HG02588 (cell line): ENCODE data around the gene ADCK1.
"Not testable (repeated sequence)": the region's sequence is repeated elsewhere in the genome, so short reads cannot be mapped to it uniquely, and the experiment has no call there.

Source experiments
- ATAC-seq: cut with Tn5 transposase; IDR thresholded peaks from one replicate; pipeline ENCODE4 v1.9.1; 2021; ENCODE audit warnings: mild to moderate bottlenecking, moderate library complexity; ENCODE audit not compliant: unreplicated experiment

The ADCK1 gene

GRCh38 chr14:77864085-77864484 is 64.2 kb downstream of the ADCK1 start:
- ATAC-seq = no peak

GRCh38 chr14:77864580-77864979 is 64.7 kb downstream of the ADCK1 start:
- ATAC-seq = no peak

DNA sequence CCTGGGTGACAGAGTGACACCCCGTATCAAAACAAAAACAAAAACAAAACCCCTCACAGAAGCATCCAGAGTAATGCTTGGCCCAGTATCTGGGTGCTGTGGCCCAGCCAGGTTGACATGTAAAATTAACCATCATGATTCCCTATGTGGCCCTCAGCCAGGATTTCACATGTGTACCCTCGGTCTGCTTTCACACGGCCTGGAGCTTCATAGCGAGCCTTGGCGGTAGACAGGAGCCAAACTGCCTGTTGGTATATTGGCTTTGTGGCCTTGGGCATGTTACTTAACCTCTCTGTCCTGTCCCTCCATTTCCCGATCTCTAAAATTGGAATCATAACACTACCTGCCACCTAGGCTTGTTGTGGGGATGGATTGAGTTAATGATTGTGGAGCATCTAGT is 65.5 kb downstream of the ADCK1 start:
- ATAC-seq = no peak

GRCh38 chr14:77866932-77867331 is 67.0 kb downstream of the ADCK1 start:
- ATAC-seq = no peak

DNA sequence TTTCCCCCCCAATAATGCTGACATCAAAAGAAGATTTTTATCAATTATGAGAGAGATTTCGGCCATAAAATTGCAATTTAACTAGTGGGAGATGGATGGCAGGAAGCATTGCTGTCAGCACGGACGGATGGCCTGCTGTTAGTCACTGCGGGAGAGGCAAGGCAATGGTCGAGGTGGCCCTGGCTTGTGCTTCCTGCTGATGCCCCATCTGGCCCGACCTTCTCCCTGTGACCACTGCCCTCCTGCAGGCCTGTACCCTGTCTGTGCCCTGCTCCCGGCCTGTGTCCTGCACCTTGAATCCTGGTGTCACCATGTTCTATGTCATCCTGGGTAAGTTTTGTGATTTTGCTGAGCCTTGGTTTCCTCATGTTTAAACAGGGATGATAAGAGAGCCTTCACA is 67.6 kb downstream of the ADCK1 start:
- no peak for ATAC-seq

DNA sequence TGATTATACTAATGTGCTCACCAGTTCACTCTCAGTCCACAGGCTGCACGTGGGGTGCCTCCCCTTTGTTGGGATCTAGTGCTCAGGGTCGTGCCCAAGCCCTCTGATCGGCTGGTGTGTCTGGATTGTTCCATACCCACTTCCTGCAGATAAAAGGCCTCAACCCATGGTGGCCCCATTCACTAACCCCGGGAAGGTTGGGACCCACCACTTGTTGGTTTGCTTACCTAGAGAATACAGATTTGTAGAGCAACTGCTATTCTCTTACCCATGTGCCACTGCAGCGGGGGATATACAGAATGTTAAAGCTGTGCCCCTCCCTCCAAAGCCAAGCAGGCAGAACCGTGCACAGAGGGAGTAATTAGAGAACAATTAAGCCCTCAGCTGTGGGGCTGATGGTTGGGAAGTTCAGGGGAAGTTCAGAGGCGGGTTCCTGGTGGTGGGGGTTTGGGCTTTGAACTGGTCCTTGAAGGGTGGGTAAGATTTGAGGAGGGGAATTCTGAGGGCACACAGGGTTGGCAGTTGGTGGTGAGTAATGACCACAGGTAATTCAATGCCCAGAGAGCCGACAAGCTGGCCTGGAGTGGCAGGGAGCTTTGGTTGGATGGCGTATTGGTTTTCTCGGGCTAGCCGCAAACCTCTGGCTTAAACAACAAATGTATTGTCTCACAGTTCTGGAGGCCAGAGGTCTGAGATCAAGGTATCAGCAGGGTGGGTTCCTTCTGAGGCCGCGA is 68.8 kb downstream of the ADCK1 start:
- ATAC-seq = no peak

GRCh38 chr14:77869340-77869739 is 69.4 kb downstream of the ADCK1 start:
- no peak for ATAC-seq

- ATAC-seq = no peak
Measured at GRCh38 chr14:77870646-77871045, 70.7 kb downstream of the ADCK1 start.

DNA sequence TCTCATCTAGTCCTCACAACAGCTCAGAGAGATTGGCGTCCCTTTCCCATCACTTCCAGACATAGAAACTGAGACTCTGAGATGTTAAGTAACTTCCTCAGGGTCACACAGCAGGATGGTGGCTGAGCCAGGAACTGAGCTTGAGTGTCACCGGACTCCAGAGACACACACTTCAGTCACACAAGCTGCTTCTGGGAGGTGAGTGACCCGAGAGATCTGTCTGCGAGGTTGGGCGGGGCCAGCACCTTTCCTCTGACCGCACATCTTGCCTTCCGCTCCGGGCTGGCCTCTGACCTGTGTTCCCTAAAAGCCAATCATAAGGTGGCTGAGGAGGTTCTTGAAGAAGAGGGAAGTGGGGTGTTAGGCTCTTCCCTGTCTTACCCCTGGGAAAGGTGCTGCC is 72.2 kb downstream of the ADCK1 start:
- no peak for ATAC-seq

DNA sequence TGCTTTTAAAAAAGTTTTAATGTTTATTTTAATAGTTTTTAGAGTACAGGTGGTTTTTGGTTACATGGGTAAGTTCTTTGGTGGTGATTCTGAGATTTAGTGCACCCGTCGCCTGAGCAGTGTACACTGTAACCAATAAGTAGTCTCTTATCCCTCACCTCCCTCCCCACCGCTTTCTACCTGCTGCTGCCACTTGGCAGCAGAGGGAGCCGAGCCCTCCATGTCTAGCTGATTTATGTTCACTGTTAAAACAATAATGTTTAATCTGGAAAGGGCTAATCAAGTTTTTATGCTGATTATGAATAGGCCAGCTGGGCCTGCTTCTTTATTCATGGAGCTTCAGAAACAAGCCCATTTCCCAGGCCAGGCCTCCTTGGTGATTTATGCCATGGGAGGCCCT is 73.1 kb downstream of the ADCK1 start:
- ATAC-seq = no peak

DNA sequence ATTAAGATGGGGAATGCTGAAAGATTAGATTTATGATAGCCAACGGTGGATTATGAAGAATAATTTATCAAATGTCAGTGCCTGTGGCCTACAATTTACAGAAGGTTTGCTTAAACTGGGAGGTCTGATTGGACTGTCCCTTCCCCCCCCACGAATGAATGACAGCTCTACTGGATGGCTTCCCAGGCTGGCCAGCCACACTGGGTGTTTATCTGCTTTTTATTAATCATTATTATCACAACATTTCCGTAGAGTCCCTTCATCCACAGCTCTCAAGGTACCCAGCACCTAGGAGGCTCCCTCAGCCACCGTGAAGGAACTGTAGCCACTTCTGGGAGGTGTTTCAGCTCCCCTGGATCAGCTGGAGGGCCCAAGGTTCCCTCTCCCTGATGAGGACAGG is 78.9 kb downstream of the ADCK1 start:
- no peak for ATAC-seq

DNA sequence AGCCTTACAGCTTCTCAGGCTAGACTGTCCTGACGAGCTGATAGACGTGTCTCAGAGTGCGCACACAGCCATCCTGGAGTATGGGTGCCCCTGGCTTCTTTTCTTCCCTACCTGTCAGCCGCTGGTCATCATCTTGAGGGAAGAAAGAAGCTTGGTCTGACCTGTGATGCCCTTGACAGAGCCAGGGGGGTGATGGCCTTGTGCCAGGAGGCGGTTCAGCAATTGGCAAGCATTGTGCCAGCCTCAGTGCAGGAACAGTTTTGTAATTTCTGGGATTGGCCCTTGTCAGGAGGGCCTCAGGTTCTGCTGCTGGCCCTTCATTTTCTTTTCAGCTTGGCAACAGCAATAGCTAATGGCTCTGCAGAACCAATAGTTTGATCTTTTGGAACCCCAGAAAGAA is 80.1 kb downstream of the ADCK1 start:
- ATAC-seq = no peak

DNA sequence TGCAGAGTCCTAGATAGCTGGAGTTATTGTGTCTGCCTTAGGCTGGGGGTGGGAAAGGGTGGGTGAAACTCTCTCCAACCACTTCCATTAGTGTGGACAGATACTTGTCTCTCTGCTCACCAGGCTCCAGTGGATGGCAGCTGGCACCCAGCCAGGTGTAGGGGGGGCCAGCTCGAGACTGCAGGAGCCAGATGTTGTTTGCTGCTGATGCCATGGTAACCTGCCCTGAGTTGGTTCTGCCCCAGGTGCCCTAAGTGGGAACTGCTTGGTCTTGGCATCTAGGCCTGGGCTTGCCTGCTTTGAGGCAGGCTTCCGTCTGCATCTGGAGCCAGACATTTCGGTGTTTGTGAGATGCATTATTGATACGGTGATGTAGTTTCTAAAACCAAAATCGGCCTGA is 82.2 kb downstream of the ADCK1 start:
- ATAC-seq = no peak

- ATAC-seq = no peak
Measured at GRCh38 chr14:77882636-77883035, 82.7 kb downstream of the ADCK1 start.

DNA sequence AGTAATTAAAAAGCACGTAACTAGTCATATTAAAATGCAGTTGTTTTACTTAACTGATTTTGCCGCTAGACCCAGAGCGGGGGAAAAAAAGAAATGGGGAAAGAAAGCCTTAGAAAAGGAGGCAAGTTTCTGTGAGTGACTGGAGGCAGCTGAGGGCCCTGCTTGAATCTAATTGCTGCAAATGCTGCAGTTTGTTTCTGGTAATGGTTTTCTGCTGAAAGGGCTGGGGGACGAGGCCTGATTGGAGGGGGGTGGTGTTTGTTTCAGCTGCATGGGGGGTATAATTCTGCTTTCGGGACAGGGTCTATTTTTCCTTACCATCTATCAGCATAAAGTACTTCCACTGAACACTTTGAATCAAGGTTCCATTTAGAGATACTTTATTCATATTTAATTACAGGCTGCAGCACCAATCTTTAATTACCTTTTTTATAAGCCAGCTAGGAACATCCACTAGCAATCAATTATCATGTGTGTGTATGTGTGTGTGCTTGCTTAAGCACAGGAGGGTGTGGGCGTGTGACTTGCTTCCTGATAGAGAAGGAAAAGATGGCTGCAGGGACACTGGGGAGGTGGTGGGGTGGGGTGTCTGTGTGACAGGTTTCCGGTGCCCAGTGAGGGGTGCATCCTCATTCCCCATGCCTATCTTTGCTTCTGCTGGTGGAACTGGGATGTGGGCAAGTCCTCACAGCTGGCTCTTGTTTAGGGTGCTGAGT is 83.4 kb downstream of the ADCK1 start:
- no peak for ATAC-seq

GRCh38 chr14:77883847-77884238 is 83.9 kb downstream of the ADCK1 start:
- no peak for ATAC-seq

DNA sequence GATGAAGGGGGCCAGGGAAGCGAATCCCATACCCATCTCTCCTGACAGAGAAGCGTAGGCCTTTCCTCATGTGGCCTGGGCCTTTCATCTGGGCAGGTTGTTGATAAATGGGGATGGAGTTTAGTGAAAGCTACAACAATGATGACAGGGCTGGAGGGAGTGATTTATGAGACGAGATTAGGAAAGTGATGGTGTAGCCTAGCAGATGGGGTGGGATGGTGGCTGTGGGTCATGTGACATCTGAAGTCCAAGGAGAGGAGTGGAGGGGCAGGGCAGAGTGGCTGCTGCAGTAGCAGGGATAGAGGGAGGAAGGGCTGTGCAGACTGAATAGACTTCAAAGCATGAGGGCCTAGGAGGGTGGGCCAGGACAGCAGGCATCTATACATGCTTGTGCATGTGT is 85.5 kb downstream of the ADCK1 start:
- ATAC-seq = no peak

GRCh38 chr14:77886010-77886409 is 86.1 kb downstream of the ADCK1 start:
- ATAC-seq = no peak

- ATAC-seq = not testable (repeated sequence)
Measured at GRCh38 chr14:77888903-77889302, 89.0 kb downstream of the ADCK1 start.

GRCh38 chr14:77889971-77890442 is 90.1 kb downstream of the ADCK1 start:
- ATAC-seq = no peak

GRCh38 chr14:77890873-77891272 is 91.0 kb downstream of the ADCK1 start:
- no peak for ATAC-seq

DNA sequence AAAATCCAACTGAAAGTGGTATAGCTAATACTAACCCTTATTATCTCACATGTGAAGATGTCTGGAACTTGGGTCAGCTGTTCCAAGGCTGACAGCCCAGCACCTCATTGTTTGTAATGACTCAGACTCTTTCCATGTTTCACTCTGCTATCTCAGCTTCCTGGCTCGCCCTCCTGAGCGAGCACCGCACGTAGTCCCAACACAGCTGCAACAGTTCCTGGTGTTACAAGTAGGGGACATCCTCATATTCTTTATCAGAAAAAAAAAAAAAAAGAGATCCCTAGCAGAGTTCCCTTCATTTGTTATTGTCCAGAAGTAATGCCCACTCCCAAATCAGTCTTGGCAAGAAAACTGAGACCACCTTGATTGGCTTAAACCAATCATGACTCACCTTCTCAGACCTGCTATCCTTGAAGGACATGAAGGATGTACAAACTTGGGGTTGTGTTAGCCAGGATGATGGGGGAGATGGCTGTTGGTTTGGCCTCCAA is 92.5 kb downstream of the ADCK1 start:
- ATAC-seq = no peak
